Measurements from ENCODE around the gene MRNIP.

DNA sequence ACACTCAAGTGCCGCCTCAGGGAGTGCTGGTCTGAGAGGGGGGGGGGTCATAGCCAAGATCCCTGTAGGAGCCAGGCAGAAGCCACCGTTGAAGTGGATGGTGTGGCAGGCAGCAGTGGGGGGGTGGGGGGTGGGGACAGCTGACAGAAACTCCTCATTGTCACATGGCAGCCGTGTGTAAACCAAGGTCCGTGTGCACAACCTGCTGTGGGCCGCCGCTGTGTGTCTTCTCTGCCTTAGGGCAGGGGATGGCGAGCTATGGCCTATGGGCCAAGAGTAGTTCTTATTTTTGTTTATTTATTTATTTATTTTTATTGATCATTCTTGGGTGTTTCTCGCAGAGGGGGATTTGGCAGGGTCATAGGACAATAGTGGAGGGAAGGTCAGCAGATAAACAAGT is 24.5 kb downstream of the MRNIP start:
- no peak for TF ChIP-seq GATA2 (IDR thresholded peaks at IDR 0.05; ENCODE audit: low read depth, low read length)
- no peak for TF ChIP-seq GATA3 (IDR thresholded peaks at IDR 0.05; ENCODE audit: low read depth, low read length)
